Parathyroid adenoma (tissue), 2 donors: ENCODE results near the gene SLC25A12.
"Not testable (repeated sequence)": the region's sequence is repeated elsewhere in the genome, so short reads cannot be mapped to it uniquely, and the experiment has no call there.

Source experiments
- H2AFZ ChIP-seq: fragments of 300-600 bp; sonication (generic); one replicate; pipeline ENCODE4 v1.7.0; 2017; ENCODE audit warnings: antibody characterized with exemption, mild to moderate bottlenecking
- H3K27ac ChIP-seq: fragments of 300-600 bp; sonication (generic); one replicate; pipeline ENCODE4 v1.7.0; 2017
- H3K27me3 ChIP-seq: fragments of 300-600 bp; sonication (generic); one replicate; pipeline ENCODE4 v1.7.0; 2017; ENCODE audit warnings: low read length; ENCODE audit not compliant: control insufficient read depth, insufficient read depth
- H3K36me3 ChIP-seq: fragments of 300-600 bp; sonication (generic); one replicate; pipeline ENCODE4 v1.7.0; 2017; ENCODE audit warnings: low read length; ENCODE audit not compliant: control insufficient read depth, insufficient read depth
- H3K4me1 ChIP-seq: fragments of 300-600 bp; sonication (generic); one replicate; pipeline ENCODE4 v1.7.0; 2017; ENCODE audit warnings: control low read depth
- H3K4me2 ChIP-seq: fragments of 300-600 bp; sonication (generic); one replicate; pipeline ENCODE4 v1.7.0; 2017; ENCODE audit warnings: low read length
- H3K4me3 ChIP-seq: fragments of 300-600 bp; sonication (generic); one replicate; pipeline ENCODE4 v1.7.0; 2017; ENCODE audit warnings: low read depth, low read length
- H3K79me2 ChIP-seq: fragments of 300-600 bp; sonication (generic); one replicate; pipeline ENCODE4 v1.7.0; 2017; ENCODE audit warnings: control low read depth
- H3K9ac ChIP-seq: fragments of 300-600 bp; sonication (generic); one replicate; pipeline ENCODE4 v1.7.0; 2017; ENCODE audit warnings: mild to moderate bottlenecking
- H3K9me3 ChIP-seq: fragments of 300-600 bp; sonication (generic); one replicate; pipeline ENCODE4 v1.7.0; 2017; ENCODE audit warnings: low read length; ENCODE audit not compliant: control insufficient read depth
- CTCF ChIP-seq: fragments of 300-600 bp; sonication (generic); IDR thresholded peaks from one replicate; pipeline ENCODE4 v1.7.0; 2017; ENCODE audit warnings: antibody characterized with exemption, mild to moderate bottlenecking
- donor health status: primary hyperparathyroidism.

SLC25A12 gene

GRCh38 chr2:171810422-171811244, 83.4 kb downstream of the SLC25A12 start:
- H3K36me3 ChIP-seq, result no peaks in the 10 kb centered on the region

GRCh38 chr2:171808885-171809284, 85.2 kb downstream of the SLC25A12 start:
- H3K27ac ChIP-seq, H3K9ac ChIP-seq, H3K79me2 ChIP-seq, H2AFZ ChIP-seq, H3K9me3 ChIP-seq, H3K4me3 ChIP-seq, H3K36me3 ChIP-seq, H3K4me2 ChIP-seq, H3K4me1 ChIP-seq, H3K27me3 ChIP-seq: not testable (repeated sequence)

More at GRCh38 chr2:171810422-171811244, 83.4 kb downstream of the SLC25A12 start:
- H3K27me3 ChIP-seq, result no peaks in the 10 kb centered on the region
- TF ChIP-seq CTCF, result no peak
- H3K27ac ChIP-seq, result no peak overlapping the region
- no peaks in the 10 kb centered on the region for H3K4me1 ChIP-seq
- H3K4me2 ChIP-seq, result no peak overlapping the region
- no peak overlapping the region for H3K4me3 ChIP-seq
- H2AFZ ChIP-seq, result no peak overlapping the region
- H3K9me3 ChIP-seq, result no peaks in the 10 kb centered on the region
- no peak overlapping the region for H3K9ac ChIP-seq
- no peaks in the 10 kb centered on the region for H3K79me2 ChIP-seq

- H3K27me3 ChIP-seq, result no peaks in the 10 kb centered on the region
- no peaks in the 10 kb centered on the region for H3K9me3 ChIP-seq
- no peak overlapping the region for H3K27ac ChIP-seq
- H3K36me3 ChIP-seq, result no peaks in the 10 kb centered on the region
- H3K4me2 ChIP-seq, result no peak overlapping the region
- no peak for TF ChIP-seq CTCF
- no peaks in the 10 kb centered on the region for H3K4me1 ChIP-seq
- H3K9ac ChIP-seq, result no peak overlapping the region
- H3K79me2 ChIP-seq, result no peaks in the 10 kb centered on the region
- no peak overlapping the region for H3K4me3 ChIP-seq
- no peak overlapping the region for H2AFZ ChIP-seq
Measured at GRCh38 chr2:171807831-171808393, 86.1 kb downstream of the SLC25A12 start.

- Histone ChIP-seq H3K4me2 (no peak overlapping the region), H3K4me1 (no peaks in the 10 kb centered on the region), H2AFZ (no peak overlapping the region), H3K9me3 (no peaks in the 10 kb centered on the region), H3K27me3 (no peaks in the 10 kb centered on the region), H3K9ac (no peak overlapping the region), H3K27ac (no peak overlapping the region), H3K36me3 (no peaks in the 10 kb centered on the region), H3K4me3 (no peak overlapping the region), H3K79me2 (no peaks in the 10 kb centered on the region)
- TF ChIP-seq CTCF, result no peak
Measured at GRCh38 chr2:171807119-171807518, 86.9 kb downstream of the SLC25A12 start.

GRCh38 chr2:171804456-171804855, 89.6 kb downstream of the SLC25A12 start:
- Histone ChIP-seq H2AFZ (no peak overlapping the region), H3K36me3 (no peaks in the 10 kb centered on the region), H3K4me2 (no peak overlapping the region), H3K27me3 (no peaks in the 10 kb centered on the region), H3K4me1 (no peaks in the 10 kb centered on the region), H3K27ac (no peak overlapping the region), H3K9me3 (no peaks in the 10 kb centered on the region), H3K4me3 (no peak overlapping the region), H3K9ac (no peak overlapping the region), H3K79me2 (no peaks in the 10 kb centered on the region)
- no peak for TF ChIP-seq CTCF
